CD4-positive, alpha-beta T cell (primary cell): ENCODE data around the gene STOX1. TPM values are rescaled to one million over a fixed set of nuclear protein-coding genes. Genes with fewer than 3 reads are reported as not detected.

Source experiments
- ATAC-seq: fragments of 200-7000 bp; cut with Tn5 transposase; one replicate; pipeline ENCODE4 v1.10.0; 2022; ENCODE audit warnings: mild to moderate bottlenecking; ENCODE audit not compliant: poor library complexity
- CTCF ChIA-PET: fragments of 350-600 bp; sonication (Branson Sonifier 250); formaldehyde crosslinking; loops from one replicate; lab custom pipeline; 2021; ENCODE audit warnings: antibody characterized with exemption, inconsistent platforms; lab: Charles Lee
- POLR2A ChIA-PET: fragments of 350-600 bp; sonication (Branson Sonifier 250); formaldehyde crosslinking; loops from one replicate; lab custom pipeline; 2021; ENCODE audit warnings: antibody characterized with exemption, inconsistent platforms; lab: Charles Lee
- DNase-seq, 14 experiments: peaks; one replicate each; pipeline ENCODE4 v3.0.0-alpha.2; 2013 to 2020; ENCODE audit warnings: mixed read lengths in 2 of 14
- H3K27ac ChIP-seq, 2 donors: one replicate each; pipeline versions ENCODE4 v1.5.1 to v1.7.0; 2013; ENCODE audit warnings: low read length in 2 of 2, low read depth in 1 of 2, mild to moderate bottlenecking in 1 of 2
- H3K27me3 ChIP-seq, 2 experiments: 1 replicate in 1 of 2; 2 replicates in 1 of 2; pipeline versions ENCODE4 v1.6.1 to v1.7.0; 2013; ENCODE audit warnings: low read length in 2 of 2, control low read depth in 1 of 2, mild to moderate bottlenecking in 1 of 2, moderate library complexity in 1 of 2; ENCODE audit not compliant: insufficient read depth in 2 of 2, control insufficient read depth in 1 of 2
- H3K36me3 ChIP-seq: one replicate; pipeline ENCODE4 v1.6.1; 2013; ENCODE audit warnings: low read length, control low read depth; ENCODE audit not compliant: insufficient read depth
- H3K4me1 ChIP-seq: one replicate; pipeline ENCODE4 v1.6.1; 2013; ENCODE audit warnings: low read length, control low read depth; ENCODE audit not compliant: insufficient read depth
- H3K4me3 ChIP-seq: one replicate; pipeline ENCODE4 v1.5.1; 2013; ENCODE audit warnings: mild to moderate bottlenecking, low read length, moderate library complexity
- H3K9me3 ChIP-seq, 2 experiments: 1 replicate in 1 of 2; 2 replicates in 1 of 2; pipeline versions ENCODE4 v1.6.1 to v1.7.0; 2013; ENCODE audit warnings: low read length in 2 of 2, mild to moderate bottlenecking in 2 of 2, control low read depth in 1 of 2, moderate library complexity in 1 of 2; ENCODE audit not compliant: control insufficient read depth in 1 of 2, insufficient read depth in 1 of 2
- H3K27ac Mint-ChIP-seq: one replicate; pipeline ENCODE4 v1.8.0; 2020; ENCODE audit warnings: mixed read lengths
- H3K27me3 Mint-ChIP-seq: one replicate; pipeline ENCODE4 v1.8.0; 2021; ENCODE audit warnings: mixed read lengths
- H3K36me3 Mint-ChIP-seq: one replicate; pipeline ENCODE4 v1.8.0; 2021; ENCODE audit warnings: low read depth, mixed read lengths
- H3K4me1 Mint-ChIP-seq: one replicate; pipeline ENCODE4 v1.8.0; 2021; ENCODE audit warnings: low read depth, mixed read lengths
- H3K4me3 Mint-ChIP-seq: one replicate; pipeline ENCODE4 v1.8.0; 2020; ENCODE audit warnings: mild to moderate bottlenecking, mixed read lengths
- H3K9me3 Mint-ChIP-seq: one replicate; pipeline ENCODE4 v1.8.0; 2020; ENCODE audit warnings: mixed read lengths
- intact Hi-C, 2 experiments: fragments of 100-400 bp; cut with DNase I in 1 of 2; cut with micrococcal nuclease in 1 of 2; formaldehyde crosslinking; loops; one replicate each; pipeline versions ENCODE4 v1.15.1 to v1.9.0; 2023 to 2025; cut with DNase I, micrococcal nuclease
- total RNA-seq, 174 experiments: library from RNA in 2 of 174; stranded (reverse) in 2 of 174; gene quantifications; one replicate each; pipeline ENCODE4 v1.2.3 and lab custom pipeline; 2021 to 2026
- TF ChIP-seq, protein P1 (sequence below): fragments of 200-600 bp; IDR thresholded peaks from one replicate; pipeline ENCODE4 v1.8.0; 2022; ENCODE audit warnings: antibody characterized with exemption, mild to moderate bottlenecking

Gene STOX1
- total RNA-seq, 2 experiments from 2014 or later, result 0.25 to 0.41 TPM

- ChIA-PET POLR2A (no interaction called here), CTCF (no interaction called here)
- Mint-ChIP-seq H3K4me1 (no peaks in the 10 kb centered on the region), H3K27ac (no peak overlapping the region), H3K36me3 (peaks cover 13% of the 10 kb centered on the region), H3K4me3 (no peak overlapping the region), H3K27me3 (no peaks in the 10 kb centered on the region), H3K9me3 (peaks cover 3% of the 10 kb centered on the region)
- H3K27ac ChIP-seq, result no peak overlapping the region
- DNase-seq (no peak), ATAC-seq (no peak)
- TF ChIP-seq, protein P1, sequence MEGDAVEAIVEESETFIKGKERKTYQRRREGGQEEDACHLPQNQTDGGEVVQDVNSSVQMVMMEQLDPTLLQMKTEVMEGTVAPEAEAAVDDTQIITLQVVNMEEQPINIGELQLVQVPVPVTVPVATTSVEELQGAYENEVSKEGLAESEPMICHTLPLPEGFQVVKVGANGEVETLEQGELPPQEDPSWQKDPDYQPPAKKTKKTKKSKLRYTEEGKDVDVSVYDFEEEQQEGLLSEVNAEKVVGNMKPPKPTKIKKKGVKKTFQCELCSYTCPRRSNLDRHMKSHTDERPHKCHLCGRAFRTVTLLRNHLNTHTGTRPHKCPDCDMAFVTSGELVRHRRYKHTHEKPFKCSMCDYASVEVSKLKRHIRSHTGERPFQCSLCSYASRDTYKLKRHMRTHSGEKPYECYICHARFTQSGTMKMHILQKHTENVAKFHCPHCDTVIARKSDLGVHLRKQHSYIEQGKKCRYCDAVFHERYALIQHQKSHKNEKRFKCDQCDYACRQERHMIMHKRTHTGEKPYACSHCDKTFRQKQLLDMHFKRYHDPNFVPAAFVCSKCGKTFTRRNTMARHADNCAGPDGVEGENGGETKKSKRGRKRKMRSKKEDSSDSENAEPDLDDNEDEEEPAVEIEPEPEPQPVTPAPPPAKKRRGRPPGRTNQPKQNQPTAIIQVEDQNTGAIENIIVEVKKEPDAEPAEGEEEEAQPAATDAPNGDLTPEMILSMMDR, result no peak
- H3K36me3 ChIP-seq, result no peaks in the 10 kb centered on the region
- no peaks in the 10 kb centered on the region for H3K4me1 ChIP-seq
- intact Hi-C loops, result loop anchor here in 1 of 2 experiments (5.0 kb wide), 1 partner anchor 44 kb away; no protein-coding TSS in a partner anchor
- H3K9me3 ChIP-seq, result peaks cover 9 to 27% of the 10 kb centered on the region in 2 experiments
- H3K4me3 ChIP-seq, result no peak overlapping the region
- no peaks in the 10 kb centered on the region for H3K27me3 ChIP-seq
These were observed 29.0 kb downstream of the STOX1 start for GRCh38 chr10:68856352-68856751.

DNA sequence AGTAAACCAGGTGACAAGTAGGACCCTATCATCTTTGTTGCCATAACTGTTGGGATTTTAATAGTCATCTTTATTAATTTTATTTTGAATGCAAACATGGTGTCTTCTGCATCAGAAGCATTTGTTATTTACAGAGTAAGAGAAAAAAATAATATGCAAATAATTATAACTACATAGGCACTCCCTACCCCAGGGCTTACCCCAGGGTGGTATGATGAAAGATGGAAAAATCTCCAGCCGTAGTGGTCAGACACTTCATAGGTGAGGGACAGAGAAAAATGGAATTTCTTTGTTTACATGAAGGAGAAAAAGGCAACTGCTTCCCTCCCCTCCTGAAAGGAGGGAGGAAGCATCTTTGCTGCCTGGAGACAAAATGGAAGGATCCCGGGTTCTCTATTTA, 29.7 kb downstream of the STOX1 start:
- Mint-ChIP-seq H3K4me1 (no peaks in the 10 kb centered on the region), H3K27me3 (no peaks in the 10 kb centered on the region), H3K4me3 (no peak overlapping the region), H3K9me3 (peaks cover 7% of the 10 kb centered on the region), H3K27ac (no peak overlapping the region), H3K36me3 (peaks cover 16% of the 10 kb centered on the region)
- no peaks in the 10 kb centered on the region for H3K27me3 ChIP-seq
- H3K4me3 ChIP-seq, result no peak overlapping the region
- no peak for DNase-seq
- H3K9me3 ChIP-seq, result peaks cover 15 to 23% of the 10 kb centered on the region in 2 experiments
- ChIA-PET CTCF (no interaction called here), POLR2A (no interaction called here)
- H3K36me3 ChIP-seq, result no peaks in the 10 kb centered on the region
- intact Hi-C loops, result loop anchor here in 1 of 2 experiments (5.0 kb wide), 1 partner anchor 45 kb away; no protein-coding TSS in a partner anchor
- no peaks in the 10 kb centered on the region for H3K4me1 ChIP-seq
- TF ChIP-seq, protein P1, result no peak
- H3K27ac ChIP-seq, result no peak overlapping the region
- no peak for ATAC-seq

DNA sequence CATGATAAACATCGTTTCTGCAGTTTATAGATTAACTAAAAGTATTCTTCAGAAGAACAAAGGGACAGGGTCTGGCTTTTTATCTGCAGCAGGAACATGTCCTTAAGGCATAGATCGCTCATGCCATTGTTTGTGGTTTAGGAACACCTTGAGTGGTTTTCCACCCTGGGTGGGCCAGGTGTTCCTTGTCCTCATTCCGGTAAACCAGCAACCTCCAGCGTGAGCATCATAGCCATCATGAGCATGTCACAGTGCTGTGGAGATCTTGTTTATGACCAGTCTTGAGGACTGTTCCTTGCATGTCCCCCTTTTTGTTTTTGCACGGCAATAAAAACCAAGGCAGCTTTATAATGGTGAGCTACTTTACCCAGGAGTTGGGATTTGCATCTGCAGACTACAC, 33.9 kb downstream of the STOX1 start:
- Mint-ChIP-seq H3K9me3 (peaks cover 14% of the 10 kb centered on the region), H3K36me3 (peaks cover 29% of the 10 kb centered on the region), H3K27ac (no peak overlapping the region), H3K27me3 (no peaks in the 10 kb centered on the region), H3K4me3 (no peak overlapping the region), H3K4me1 (no peaks in the 10 kb centered on the region)
- DNase-seq, result no peak
- no peaks in the 10 kb centered on the region for H3K27me3 ChIP-seq
- H3K4me1 ChIP-seq, result no peaks in the 10 kb centered on the region
- ChIA-PET POLR2A (no interaction called here), CTCF (no interaction called here)
- ATAC-seq, result no peak
- H3K4me3 ChIP-seq, result no peak overlapping the region
- H3K27ac ChIP-seq, result no peak overlapping the region
- intact Hi-C loops, result no loop called here
- peaks cover 11 to 17% of the 10 kb centered on the region in 2 experiments for H3K9me3 ChIP-seq
- no peaks in the 10 kb centered on the region for H3K36me3 ChIP-seq
- TF ChIP-seq, protein P1, result no peak
